K562 (cell line): Measurements from ENCODE around the gene RAB3GAP2. TPM values are rescaled to one million over a fixed set of nuclear protein-coding genes. Genes with fewer than 3 reads are reported as not detected.

Experiments
- ATAC-seq: fragments of 200-7000 bp; cut with Tn5 transposase; 3 replicates; pipeline ENCODE4 v1.9.1; 2020; ENCODE audit warnings: moderate library complexity
- BruUV-seq: library from RNA; stranded (reverse); fragments of 400-500 nt; replicated peaks from 2 replicates; lab custom pipeline; 2021; lab: Mats Ljungman, UMichigan
- CTCF ChIA-PET: fragments of 300-600 bp; formaldehyde crosslinking; extraction: SDS; loops from one replicate; lab custom pipeline; 2021; ENCODE audit warnings: low intra/inter-chr PET ratio; lab: Yijun Ruan, JAX
- POLR2A ChIA-PET: fragments of 300-600, 350-650 bp; sonication (Branson Sonifier 250); formaldehyde crosslinking; extraction: SDS; loops from one replicate; lab custom pipeline; 2021; ENCODE audit warnings: antibody characterized with exemption, inconsistent platforms; lab: Yijun Ruan, JAX
- DNase-seq, 4 experiments: peaks; one replicate each; pipeline versions ENCODE4 v3.0.0 to v3.0.0-alpha.2; 2011 to 2018; ENCODE audit warnings: low spot score in 3 of 4, mixed read lengths in 3 of 4; ENCODE audit errors: extremely low read depth in 1 of 4
- FAIRE-seq: peaks from 2 replicates; lab custom pipeline; 2011; peaks lifted over from hg19 to GRCh38; lab: Jason Lieb, UNC
- H2AFZ ChIP-seq: 2 replicates; pipeline ENCODE4 v1.6.0; 2011; ENCODE audit warnings: low read depth, low read length, control low read depth, inconsistent platforms
- H3K27ac ChIP-seq: fragments of 200-600 bp; 3 replicates; pipeline ENCODE4 v1.8.0; 2011; ENCODE audit warnings: low read depth, mild to moderate bottlenecking, control low read depth, inconsistent platforms, low read length, moderate library complexity, mixed read lengths; ENCODE audit errors: extremely low read depth
- H3K27me3 ChIP-seq, 2 experiments: fragments of 300-600 bp in 1 of 2; 2 replicates in 1 of 2; 3 replicates in 1 of 2; pipeline versions ENCODE4 v1.6.0 to v1.8.0; 2011; ENCODE audit warnings: inconsistent platforms in 2 of 2, low read length in 2 of 2, mild to moderate bottlenecking in 1 of 2, mixed read lengths in 1 of 2, moderate library complexity in 1 of 2; ENCODE audit not compliant: control insufficient read depth in 2 of 2, insufficient read depth in 2 of 2
- H3K36me3 ChIP-seq: fragments of 300-600 bp; 3 replicates; pipeline ENCODE4 v1.8.0; 2011; ENCODE audit warnings: mild to moderate bottlenecking, low read length, inconsistent platforms; ENCODE audit not compliant: control insufficient read depth, insufficient read depth
- H3K4me1 ChIP-seq, 2 experiments: fragments of 200-600 bp in 1 of 2; replicated peaks in 1 of 2; 2 replicates in 1 of 2; 3 replicates in 1 of 2; pipeline versions ENCODE4 v1.5.1 to v1.8.0; 2011; ENCODE audit warnings: inconsistent platforms in 2 of 2, low read length in 2 of 2, mild to moderate bottlenecking in 1 of 2, mixed read lengths in 1 of 2, moderate library complexity in 1 of 2; ENCODE audit not compliant: control insufficient read depth in 2 of 2, insufficient read depth in 2 of 2
- H3K4me2 ChIP-seq: 2 replicates; pipeline ENCODE4 v1.6.1; 2011; ENCODE audit warnings: low read length, control low read depth, inconsistent platforms, mixed read lengths; ENCODE audit not compliant: insufficient read depth
- H3K4me3 ChIP-seq: fragments of 200-600 bp; sonication (generic), shearing (Covaris generic); 2 replicates; pipeline ENCODE4 v1.5.1; 2016; ENCODE audit warnings: control low read depth, inconsistent platforms
- H3K79me2 ChIP-seq: fragments of 200-600 bp; 3 replicates; pipeline ENCODE4 v1.8.0; 2011; ENCODE audit warnings: low read length, inconsistent platforms; ENCODE audit not compliant: control insufficient read depth, insufficient read depth
- H3K9ac ChIP-seq, 2 experiments: 2 replicates each; pipeline versions ENCODE4 v1.6.0 to v1.6.1; 2011; ENCODE audit warnings: low read depth in 2 of 2, low read length in 2 of 2, control low read depth in 1 of 2, inconsistent platforms in 1 of 2, mild to moderate bottlenecking in 1 of 2, mixed read lengths in 1 of 2; ENCODE audit not compliant: insufficient read depth in 1 of 2
- H3K9me1 ChIP-seq: one replicate; pipeline ENCODE4 v1.6.0; 2011; ENCODE audit warnings: inconsistent platforms, mild to moderate bottlenecking, low read length, moderate library complexity; ENCODE audit not compliant: control insufficient read depth, insufficient read depth
- H3K9me3 ChIP-seq: replicated peaks from 2 replicates; pipeline ENCODE4 v1.5.1; 2011; ENCODE audit warnings: low read depth, low read length, inconsistent platforms; ENCODE audit not compliant: control insufficient read depth, insufficient read depth
- H4K20me1 ChIP-seq: replicated peaks from 2 replicates; pipeline ENCODE4 v1.6.1; 2011; ENCODE audit warnings: low read length, inconsistent platforms, mixed read lengths; ENCODE audit not compliant: control insufficient read depth, insufficient read depth
- ARID3B ChIP-seq: fragments of 250-450 bp; sonication (Bioruptor Pico); IDR thresholded peaks from 2 replicates; pipeline ENCODE4 v1.4.0; 2020; ENCODE audit warnings: borderline replicate concordance
- ARID4B ChIP-seq: sonication (generic); formaldehyde crosslinking; IDR thresholded peaks from 2 replicates; pipeline ENCODE4 v1.8.0; 2022; ENCODE audit warnings: mild to moderate bottlenecking, missing genetic modification reagents
- FOSL1 ChIP-seq: fragments of 200-800 bp; sonication (Bioruptor generic); conservative IDR thresholded peaks from 2 replicates; pipeline ENCODE4 v1.6.1; 2016; ENCODE audit warnings: missing genetic modification characterization, missing compliant biosample characterization
- GATAD2A ChIP-seq: fragments of 450-650 bp; IDR thresholded peaks from 2 replicates; pipeline ENCODE4 v1.6.1; 2017
- HNRNPUL1 ChIP-seq: fragments of 200-400 bp; formaldehyde crosslinking; IDR thresholded peaks from 2 replicates; pipeline ENCODE4 v1.6.1; 2017; ENCODE audit warnings: low read length
- KLF13 ChIP-seq: fragments of 450-650 bp; IDR thresholded peaks from 2 replicates; pipeline ENCODE4 v1.6.1; 2016; ENCODE audit warnings: missing genetic modification characterization, low read depth, mild to moderate bottlenecking, missing compliant biosample characterization, moderate library complexity, borderline replicate concordance
- NFIX ChIP-seq: fragments of 250-450 bp; sonication (Bioruptor Pico); IDR thresholded peaks from 2 replicates; pipeline ENCODE4 v1.4.0; 2020; ENCODE audit warnings: low read depth, mild to moderate bottlenecking, moderate library complexity
- SFPQ ChIP-seq: fragments of 200-400 bp; formaldehyde crosslinking; IDR thresholded peaks from 2 replicates; pipeline ENCODE4 v1.6.1; 2017; ENCODE audit warnings: mild to moderate bottlenecking, low read depth, low read length, moderate library complexity
- SMAD2 ChIP-seq: fragments of 150-350 bp; IDR thresholded peaks from 2 replicates; pipeline ENCODE4 v1.6.1; 2014; ENCODE audit warnings: low read depth, mild to moderate bottlenecking, low read length
- XRCC5 ChIP-seq: fragments of 200-400 bp; formaldehyde crosslinking; IDR thresholded peaks from 2 replicates; pipeline ENCODE4 v1.6.1; 2017; ENCODE audit warnings: low read depth, mild to moderate bottlenecking, low read length
- ZNF561 ChIP-seq: fragments of 450-650 bp; formaldehyde crosslinking; conservative IDR thresholded peaks from 2 replicates; pipeline ENCODE4 v1.4.0; 2020; ENCODE audit warnings: mild to moderate bottlenecking, moderate library complexity
- WGBS: fragments of 100-300 bp; shearing (Covaris generic); methylation state at CpG from one replicate; pipeline ENCODE4 v1.1.6; 2016; ENCODE audit warnings: low coverage, mixed read lengths; ENCODE audit not compliant: insufficient coverage; ENCODE audit errors: missing lambda C conversion rate; 5-methylcytosine and 5-hydroxymethylcytosine counted together
- in situ Hi-C: fragments of 300-500 bp; cut with MboI; formaldehyde crosslinking; loops from 4 replicates; pipeline ENCODE4 v1.15.0; 2018; ENCODE audit warnings: inconsistent platforms, mixed read lengths
- intact Hi-C: fragments of 100-400 bp; cut with micrococcal nuclease; formaldehyde crosslinking; loops from 2 replicates; pipeline ENCODE4 v1.14.2; 2022
- polyA plus RNA-seq, 8 experiments: library from polyadenylated mRNA; depleted of rRNA in 4 of 8; stranded (reverse) in 5 of 8; unstranded in 3 of 8; fragments of >200 nt; fragmentation: Nextera tagmentation in 2 of 8; fragmentation: Illumina TruSeq in 1 of 8; extraction: Ambion mirVana in 2 of 8; extraction: Trizol in 1 of 8; gene quantifications; 2 replicates each; pipeline versions ENCODE4 v1.2.1 to v1.2.3, GENCODE V29; 2011 to 2014; ENCODE audit warnings: inconsistent platforms in 1 of 8, missing spikeins in 1 of 8
- total RNA-seq, 7 experiments: library from RNA; depleted of rRNA in 6 of 7; stranded (reverse); fragments of >200 nt in 6 of 7; fragmentation: Illumina TruSeq in 2 of 7; extraction: Trizol in 2 of 7; gene quantifications; 2 replicates each; pipeline versions ENCODE4 v1.2.1 to v1.2.3, GENCODE V29; 2011 to 2021; ENCODE audit warnings: low replicate concordance in 1 of 7

Gene RAB3GAP2
- total and polyA plus RNA-seq, 9 of the 15 experiments (the other 6 are each of a cell fraction or from before 2014, with no cell fraction given) = 14.1 to 69.1 (median 32.2) TPM

- 87% methylated on average over 3 of the region's 3 CpGs for WGBS
- POLR2A ChIA-PET = interaction anchor here (0.8 kb wide), 1 partner anchor 102 kb away, joined by 3 read pairs; no protein-coding TSS in a partner anchor
- FAIRE-seq = no peak
- no peak overlapping the region for H3K4me3 ChIP-seq
- ATAC-seq = no peak
- no peak overlapping the region for H3K9ac ChIP-seq
- BruUV-seq = no TSS peak
- H4K20me1 ChIP-seq = no peaks in the 10 kb centered on the region
- TF ChIP-seq SFPQ (no peak), GATAD2A (no peak), ARID4B (CRISPR knock-in tag) (no peak), HNRNPUL1 (no peak), ZNF561 (CRISPR knock-in tag) (no peak), NFIX (CRISPR knock-in tag) (no peak), ARID3B (CRISPR knock-in tag) (no peak), XRCC5 (no peak), KLF13 (tag) (no peak), SMAD2 (no peak), FOSL1 (tag) (no peak)
- TF ChIP-seq, all 486 proteins: peak for 0
- Histone ChIP-seq H3K4me1 (peaks cover 0 to 9% of the 10 kb centered on the region in 2 experiments; a peak in 2 of 5 replicates), H2AFZ (no peak overlapping the region), H3K27ac (no peak overlapping the region), H3K27me3 (no peaks in the 10 kb centered on the region), H3K36me3 (peaks cover 8% of the 10 kb centered on the region; the same call in 2 of the 3 replicates), H3K79me2 (peaks cover 18% of the 10 kb centered on the region; the same call in 2 of the 3 replicates), H3K9me1 (no peaks in the 10 kb centered on the region), H3K4me2 (no peak overlapping the region), H3K9me3 (no peaks in the 10 kb centered on the region)
- in situ Hi-C loops (no loop called here), intact Hi-C loops (no loop called here)
- no peak for DNase-seq
- CTCF ChIA-PET = no interaction called here
Observed at GRCh38 chr1:220222939-220223338, 49.3 kb downstream of the RAB3GAP2 start.
